Epithelial cell of proximal tubule (primary cell): Measurements from ENCODE around the gene LRP8. TPM values are rescaled to one million over a fixed set of nuclear protein-coding genes. Genes with fewer than 3 reads are reported as not detected.

Experiments used
- DNase-seq: peaks from one replicate; pipeline ENCODE4 v3.0.0-alpha.2; 2011; ENCODE audit warnings: low read depth
- H3K4me3 ChIP-seq: 2 replicates; pipeline ENCODE4 v1.5.1; 2011; ENCODE audit warnings: low read depth, mild to moderate bottlenecking, low read length
- CTCF ChIP-seq: conservative IDR thresholded peaks from 2 replicates; pipeline ENCODE4 v1.5.1; 2012; ENCODE audit warnings: low read depth, mild to moderate bottlenecking, low read length
- total RNA-seq: library from RNA; depleted of rRNA; stranded (reverse); fragments of >200 nt; gene quantifications from 2 replicates; pipeline ENCODE4 v1.2.3, GENCODE V29; 2015

The LRP8 gene
- total RNA-seq, 1 donor from 2014 or later = 16.1 TPM

DNA sequence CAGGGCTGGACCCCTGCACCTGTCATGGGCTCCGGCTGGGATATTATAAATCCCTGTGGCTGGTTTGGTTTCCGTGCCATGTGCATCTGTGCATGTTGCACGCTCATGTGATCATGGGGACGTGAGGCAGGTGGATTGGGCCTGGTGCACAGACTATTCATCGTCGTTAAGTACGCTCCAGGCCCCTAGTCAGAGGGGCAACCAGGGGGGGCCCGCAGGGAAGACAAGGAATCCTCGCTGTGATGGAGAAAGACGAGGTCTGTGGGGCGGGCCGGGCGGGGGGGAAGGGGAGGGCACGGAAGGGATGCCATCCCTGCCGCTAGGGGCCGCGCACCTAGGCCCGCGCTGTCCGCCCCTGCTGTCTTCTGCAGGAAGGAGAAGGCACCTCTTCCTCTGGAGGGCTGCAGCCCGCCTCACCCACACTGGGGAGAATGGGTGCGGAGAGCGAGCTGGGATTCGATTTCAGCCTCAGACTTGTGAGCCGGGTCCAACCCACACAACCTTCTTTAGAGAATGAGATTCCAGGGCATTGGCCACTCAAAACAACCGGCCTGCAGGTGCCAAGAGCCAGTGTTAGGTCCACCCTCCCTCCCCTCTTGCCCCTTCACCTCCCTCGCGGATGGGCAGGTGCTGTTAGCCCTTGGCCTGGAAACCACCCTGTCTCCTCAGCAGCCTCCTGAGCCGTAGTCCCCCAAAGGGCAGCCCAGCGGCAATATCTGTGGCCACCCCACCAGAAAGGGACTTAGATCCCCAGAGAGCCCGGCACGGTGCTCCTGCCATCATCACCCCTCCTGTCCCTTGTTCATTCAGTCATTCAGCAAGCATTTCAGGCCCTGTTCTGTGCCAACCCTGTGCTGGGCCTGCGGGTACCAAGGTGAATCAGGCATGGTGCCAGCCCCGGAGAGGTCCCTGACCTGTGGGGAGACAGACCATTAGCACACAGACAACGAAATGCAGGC lies 950 bp upstream of the LRP8 start:
- TF ChIP-seq CTCF = no peak
- DNase-seq = no peak
- peak overlapping the region; percentile 57 for H3K4me3 ChIP-seq

- H3K4me3 ChIP-seq = peak overlapping the region; percentile 89
- DNase-seq = no peak
- no peak for TF ChIP-seq CTCF
Measured at GRCh38 chr1:53327182-53327913, 522 bp downstream of the LRP8 start.

DNA sequence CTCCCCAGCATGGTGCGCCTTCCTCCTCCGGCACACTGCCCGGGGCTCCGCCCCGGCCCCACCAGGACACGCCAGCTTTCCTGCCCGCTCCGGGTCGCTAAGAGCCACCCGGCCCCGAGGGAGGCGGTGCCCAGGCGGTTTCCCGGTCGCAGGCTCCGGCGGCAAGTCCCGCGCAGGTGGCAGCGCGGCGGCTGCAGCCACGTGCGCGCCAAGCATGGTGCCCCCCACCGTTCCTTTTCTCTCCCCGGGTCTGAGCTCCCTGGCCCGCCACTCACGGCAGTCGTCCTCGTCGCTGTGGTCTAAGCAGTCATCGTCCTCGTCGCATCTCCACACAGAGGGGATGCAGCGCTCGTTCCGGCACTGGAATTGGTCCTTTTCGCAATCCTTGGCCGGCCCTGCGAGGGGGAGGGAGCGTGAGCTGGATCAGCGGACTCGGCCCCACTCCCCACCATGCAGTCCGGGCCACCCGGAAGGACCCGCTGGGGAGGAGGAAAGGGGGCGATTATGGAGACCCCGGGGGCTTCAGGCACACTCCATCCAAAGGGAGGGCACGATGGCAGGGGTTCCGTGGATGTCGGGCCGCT lies 1.2 kb downstream of the LRP8 start:
- DNase-seq = no peak
- peak overlapping the region; percentile 89 for H3K4me3 ChIP-seq
- no peak for TF ChIP-seq CTCF

DNA sequence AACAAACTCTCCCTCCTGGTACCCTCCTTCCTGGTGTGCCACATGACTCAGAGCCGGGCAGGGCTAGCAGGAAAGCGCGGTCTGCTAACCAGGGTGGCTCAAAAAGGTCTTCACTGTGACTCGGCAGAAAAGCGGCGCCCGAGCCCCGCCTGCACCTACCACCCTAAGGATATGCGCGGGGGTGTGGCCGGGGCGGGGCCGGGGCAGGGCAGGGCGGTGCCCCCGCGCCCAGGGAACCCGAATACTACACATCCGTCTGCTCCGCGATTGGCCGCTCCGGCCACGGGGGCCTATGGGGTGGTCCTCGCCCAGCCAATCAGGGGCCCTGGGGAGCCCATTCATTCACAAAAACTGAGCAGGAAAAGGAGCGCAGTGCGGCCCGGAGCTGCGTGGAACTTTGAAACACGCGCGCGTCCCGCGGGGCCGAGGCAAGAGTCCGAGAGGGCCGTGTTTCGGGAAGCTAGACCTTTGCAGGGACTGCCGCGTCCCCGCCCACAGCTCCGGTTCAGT lies 1.7 kb downstream of the LRP8 start:
- DNase-seq = peak; percentile 46
- no peak for TF ChIP-seq CTCF

GRCh38 chr1:53325326-53326087 lies 2.4 kb downstream of the LRP8 start:
- no peak for TF ChIP-seq CTCF
- no peak for DNase-seq
- H3K4me3 ChIP-seq = peak overlapping the region; percentile 89

More for the DNA sequence above, 1.7 kb downstream of the LRP8 start:
- H3K4me3 ChIP-seq = peak overlapping the region; percentile 89

- no peak for TF ChIP-seq CTCF
- no peak overlapping the region for H3K4me3 ChIP-seq
- DNase-seq = no peak
Measured at GRCh38 chr1:53324728-53325297, 3.1 kb downstream of the LRP8 start.
